Fibroblast of pulmonary artery (primary cell): ENCODE measurements around the gene YPEL1.
"Not testable (repeated sequence)": the region's sequence is repeated elsewhere in the genome, so short reads cannot be mapped to it uniquely, and the experiment has no call there.

Experiments
- DNase-seq: peaks from one replicate; pipeline ENCODE4 v3.0.0-alpha.2; 2010; ENCODE audit warnings: low read depth
- H3K4me3 ChIP-seq: replicated peaks from 2 replicates; pipeline ENCODE4 v1.5.1; 2011; ENCODE audit warnings: low read depth, mild to moderate bottlenecking, control low read depth, low read length, moderate library complexity
- CTCF ChIP-seq: IDR thresholded peaks from 2 replicates; pipeline ENCODE4 v1.5.1; 2011; ENCODE audit warnings: mild to moderate bottlenecking, control low read depth, low read length, inconsistent platforms; ENCODE audit errors: missing control alignments

The YPEL1 gene

GRCh38 chr22:21719024-21719423 is 16.6 kb downstream of the YPEL1 start:
- DNase-seq: no peak
- TF ChIP-seq CTCF: no peak
- no peak overlapping the region for H3K4me3 ChIP-seq

DNA sequence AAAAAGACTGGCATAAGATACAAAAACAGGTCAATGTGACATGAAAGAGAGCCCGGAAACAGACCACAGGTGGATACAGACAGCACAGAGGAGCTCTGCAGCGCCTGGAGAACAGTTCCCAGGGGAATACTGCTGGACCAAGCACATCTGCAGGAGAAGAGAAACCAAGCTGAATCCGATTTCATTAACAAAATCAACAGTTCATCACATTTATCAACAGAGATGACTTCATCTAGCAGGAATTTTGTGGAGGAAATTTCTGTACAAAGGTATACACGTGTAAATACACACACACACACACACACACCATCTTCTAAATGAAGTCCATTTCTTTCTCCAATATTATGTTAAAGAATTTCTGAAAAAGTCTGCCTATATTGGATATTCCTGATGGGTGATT is 17.1 kb downstream of the YPEL1 start:
- DNase-seq: no peak
- no peak for TF ChIP-seq CTCF
- no peak overlapping the region for H3K4me3 ChIP-seq

- not testable (repeated sequence) for DNase-seq, H3K4me3 ChIP-seq
Measured at GRCh38 chr22:21716395-21717122, 19.0 kb downstream of the YPEL1 start.

- no peak for DNase-seq
Measured at GRCh38 chr22:21714786-21715185, 20.8 kb downstream of the YPEL1 start.

GRCh38 chr22:21714059-21714770 is 21.4 kb downstream of the YPEL1 start:
- H3K4me3 ChIP-seq: no peak overlapping the region
- TF ChIP-seq CTCF: no peak
- DNase-seq: no peak

More at GRCh38 chr22:21714786-21715185, 20.8 kb downstream of the YPEL1 start:
- no peak overlapping the region for H3K4me3 ChIP-seq
- TF ChIP-seq CTCF: no peak

DNA sequence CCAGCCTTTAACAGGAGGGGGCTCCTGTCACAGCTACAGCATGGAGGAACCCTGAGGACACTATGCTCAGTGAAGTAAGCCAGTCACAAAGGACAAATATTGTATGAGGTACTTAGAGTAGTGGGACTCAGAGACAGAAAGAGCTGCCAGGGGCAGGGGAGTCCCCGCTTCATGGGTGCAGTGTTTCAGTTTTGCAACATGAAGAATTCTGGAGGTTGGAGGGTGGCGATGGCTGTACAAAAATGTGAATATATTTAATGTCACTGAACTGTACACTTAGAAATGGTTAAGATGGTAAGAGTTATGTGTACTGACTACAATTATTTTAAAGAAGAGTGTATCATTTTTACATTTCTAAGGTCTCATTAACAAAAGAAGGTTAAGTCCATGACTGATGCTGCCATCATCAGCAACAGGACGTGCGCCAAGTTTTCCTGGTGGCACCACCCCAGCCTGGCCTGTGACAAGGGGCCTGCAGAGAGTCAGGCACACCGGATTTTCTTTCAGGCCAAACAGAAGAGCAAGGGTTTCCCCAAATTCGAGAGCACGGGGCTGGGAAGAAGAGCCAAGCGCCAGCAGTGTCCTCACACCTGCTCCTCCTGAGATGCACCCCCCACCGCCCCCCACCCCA is 22.1 kb downstream of the YPEL1 start:
- DNase-seq: no peak
- no peak for TF ChIP-seq CTCF
- H3K4me3 ChIP-seq: no peak overlapping the region

- TF ChIP-seq CTCF: peak; percentile 89
- H3K4me3 ChIP-seq: peak overlapping the region; percentile 23
- peak; percentile 86 for DNase-seq
Measured at GRCh38 chr22:21712751-21713427, 22.7 kb downstream of the YPEL1 start.
